Caco-2 (cell line): ENCODE measurements around the gene IARS1. TPM values are rescaled to one million over a fixed set of nuclear protein-coding genes. Genes with fewer than 3 reads are reported as not detected.
A peak's percentile ranks its signal among the peaks of the same experiment; 100 is the strongest.

Experiments
- BruUV-seq: library from RNA; stranded (reverse); fragments of 400-500 nt; replicated peaks from 2 replicates; lab custom pipeline; 2021; lab: Mats Ljungman, UMichigan
- CTCF ChIA-PET: fragments of 300-600 bp; sonication (Branson Sonifier 250); formaldehyde crosslinking; loops from one replicate; lab custom pipeline; 2022; ENCODE audit warnings: antibody characterized with exemption; lab: Charles Lee
- POLR2A ChIA-PET: fragments of 300-600 bp; sonication (Branson Sonifier 250); formaldehyde crosslinking; loops from one replicate; lab custom pipeline; 2022; ENCODE audit warnings: antibody characterized with exemption; lab: Charles Lee
- DNase-seq, 2 experiments: peaks; one replicate each; pipeline versions ENCODE4 v3.0.0 to v3.0.0-alpha.2; 2020 to 2022
- H3K27me3 ChIP-seq: replicated peaks from 2 replicates; pipeline ENCODE4 v1.6.0; 2011; ENCODE audit warnings: low read length; ENCODE audit not compliant: control insufficient read depth, insufficient read depth
- H3K36me3 ChIP-seq: 2 replicates; pipeline ENCODE4 v1.5.1; 2011; ENCODE audit warnings: low read length; ENCODE audit not compliant: control insufficient read depth, insufficient read depth
- H3K4me1 ChIP-seq: fragments of 250-450 bp; sonication (Bioruptor Pico); 2 replicates; pipeline ENCODE4 v1.5.1; 2020; ENCODE audit warnings: mild to moderate bottlenecking
- H3K4me3 ChIP-seq: 2 replicates; pipeline ENCODE4 v1.5.1; 2011; ENCODE audit warnings: low read depth, mild to moderate bottlenecking, control low read depth, low read length
- H3K9me3 ChIP-seq: fragments of 250-450 bp; sonication (Bioruptor Pico); 2 replicates; pipeline ENCODE4 v1.5.1; 2020; ENCODE audit warnings: mild to moderate bottlenecking, moderate library complexity
- H3K27ac Mint-ChIP-seq: one replicate; pipeline ENCODE4 v1.8.0; 2022; ENCODE audit warnings: mixed read lengths; ENCODE audit not compliant: unreplicated experiment
- H3K27me3 Mint-ChIP-seq: one replicate; pipeline ENCODE4 v1.8.0; 2022; ENCODE audit warnings: mixed read lengths; ENCODE audit not compliant: insufficient read depth, unreplicated experiment
- H3K36me3 Mint-ChIP-seq: one replicate; pipeline ENCODE4 v1.8.0; 2022; ENCODE audit warnings: mild to moderate bottlenecking, mixed read lengths; ENCODE audit not compliant: insufficient read depth, unreplicated experiment
- H3K4me1 Mint-ChIP-seq: one replicate; pipeline ENCODE4 v1.8.0; 2022; ENCODE audit warnings: low read depth, mixed read lengths; ENCODE audit not compliant: unreplicated experiment
- H3K4me3 Mint-ChIP-seq: one replicate; pipeline ENCODE4 v1.8.0; 2022; ENCODE audit warnings: mild to moderate bottlenecking, moderate library complexity, mixed read lengths; ENCODE audit not compliant: unreplicated experiment
- H3K9me3 Mint-ChIP-seq: one replicate; pipeline ENCODE4 v1.8.0; 2022; ENCODE audit warnings: mixed read lengths; ENCODE audit not compliant: unreplicated experiment
- CTCF ChIP-seq, 2 experiments: fragments of 200-600 bp in 1 of 2; IDR thresholded peaks; 1 replicate in 1 of 2; 2 replicates in 1 of 2; pipeline versions ENCODE4 v1.5.1 to v1.8.0; 2011 to 2022; ENCODE audit warnings: antibody characterized with exemption in 1 of 2, control low read depth in 1 of 2, inconsistent platforms in 1 of 2, low read depth in 1 of 2, low read length in 1 of 2, mild to moderate bottlenecking in 1 of 2, moderate library complexity in 1 of 2; ENCODE audit not compliant: insufficient read depth in 1 of 2, severe bottlenecking in 1 of 2, unreplicated experiment in 1 of 2
- intact Hi-C: fragments of 100-400 bp; cut with micrococcal nuclease; formaldehyde crosslinking; loops from one replicate; pipeline ENCODE4 v1.10.0; 2022; ENCODE audit not compliant: unreplicated experiment
- total RNA-seq: library from RNA; stranded (reverse); gene quantifications from 2 replicates; pipeline ENCODE4 v1.2.3, GENCODE V29; 2022

IARS1 gene
- total RNA-seq, 1 experiment from 2014 or later, result 138 TPM

- Mint-ChIP-seq H3K4me3 (peak overlapping the region; percentile 92), H3K36me3 (peaks cover 62% of the 10 kb centered on the region), H3K27ac (peak overlapping the region; percentile 98), H3K27me3 (no peaks in the 10 kb centered on the region), H3K4me1 (peaks cover 7% of the 10 kb centered on the region), H3K9me3 (no peaks in the 10 kb centered on the region)
- no peak for TF ChIP-seq CTCF (IDR thresholded peaks at IDR 0.05; ENCODE audit: insufficient read depth in 1 of 2, low read depth in 1 of 2, low read length in 1 of 2, severe bottlenecking in 1 of 2, unreplicated experiment in 1 of 2)
- ChIA-PET POLR2A (interaction anchor here (0.6 kb wide), 1 partner anchor 33 kb away, joined by 3 read pairs; the partner anchor contains the start of gene CENPP), CTCF (no interaction called here)
- no peaks in the 10 kb centered on the region for H3K9me3 ChIP-seq
- H3K4me1 ChIP-seq, result peaks cover 9% of the 10 kb centered on the region; the same call in 1 of the 2 replicates
- no peaks in the 10 kb centered on the region for H3K36me3 ChIP-seq
- DNase-seq, result peak in 1 of 2 experiments; percentile 4
- H3K27me3 ChIP-seq, result no peaks in the 10 kb centered on the region
- no TSS peak for BruUV-seq
- intact Hi-C loops, result no loop called here
- peak overlapping the region; percentile 80 for H3K4me3 ChIP-seq
These were observed 991 bp downstream of the IARS1 start for GRCh38 chr9:92292338-92293074.

- peaks cover 7% of the 10 kb centered on the region for H3K4me1 Mint-ChIP-seq
- intact Hi-C loops, result no loop called here
- Histone ChIP-seq H3K4me1 (peaks cover 9% of the 10 kb centered on the region; the same call in 1 of the 2 replicates), H3K27me3 (no peaks in the 10 kb centered on the region), H3K4me3 (no peak overlapping the region; the same call in 1 of the 2 replicates), H3K9me3 (no peaks in the 10 kb centered on the region), H3K36me3 (no peaks in the 10 kb centered on the region)
- ChIA-PET POLR2A (no interaction called here), CTCF (no interaction called here)
- no peak overlapping the region for H3K4me3 Mint-ChIP-seq
- no peaks in the 10 kb centered on the region for H3K9me3 Mint-ChIP-seq
- H3K36me3 Mint-ChIP-seq, result peaks cover 69% of the 10 kb centered on the region
- DNase-seq, result no peak
- no TSS peak for BruUV-seq
- TF ChIP-seq CTCF (IDR thresholded peaks at IDR 0.05; ENCODE audit: insufficient read depth in 1 of 2, low read depth in 1 of 2, low read length in 1 of 2, severe bottlenecking in 1 of 2, unreplicated experiment in 1 of 2), result no peak
- H3K27ac Mint-ChIP-seq, result no peak overlapping the region
- H3K27me3 Mint-ChIP-seq, result no peaks in the 10 kb centered on the region
These were observed 1.9 kb downstream of the IARS1 start for GRCh38 chr9:92291577-92291976.

GRCh38 chr9:92290785-92291429 lies 2.6 kb downstream of the IARS1 start:
- ChIA-PET CTCF (no interaction called here), POLR2A (no interaction called here)
- H3K27ac Mint-ChIP-seq, result no peak overlapping the region
- Histone ChIP-seq H3K27me3 (no peaks in the 10 kb centered on the region), H3K36me3 (no peaks in the 10 kb centered on the region), H3K4me1 (peaks cover 9% of the 10 kb centered on the region; the same call in 1 of the 2 replicates), H3K4me3 (no peak overlapping the region), H3K9me3 (no peaks in the 10 kb centered on the region)
- no peak for DNase-seq
- intact Hi-C loops, result no loop called here
- H3K4me3 Mint-ChIP-seq, result peak overlapping the region; percentile 29
- no TSS peak for BruUV-seq
- TF ChIP-seq CTCF (IDR thresholded peaks at IDR 0.05; ENCODE audit: insufficient read depth in 1 of 2, low read depth in 1 of 2, low read length in 1 of 2, severe bottlenecking in 1 of 2, unreplicated experiment in 1 of 2), result no peak
- no peaks in the 10 kb centered on the region for H3K27me3 Mint-ChIP-seq
- H3K4me1 Mint-ChIP-seq, result peaks cover 7% of the 10 kb centered on the region
- peaks cover 70% of the 10 kb centered on the region for H3K36me3 Mint-ChIP-seq
- no peaks in the 10 kb centered on the region for H3K9me3 Mint-ChIP-seq
